NCI-H446 (cell line): ENCODE data around the gene NAMPT.

Source experiments
- DNase-seq, 2 experiments: peaks; one replicate each; lab custom pipeline; 2025; lab: John Stamatoyannopoulos, UW

Gene NAMPT

GRCh38 chr7:106273009-106273668 lies 11.6 kb downstream of the NAMPT start:
- DNase-seq: no peak

GRCh38 chr7:106270122-106270977 lies 14.4 kb downstream of the NAMPT start:
- DNase-seq: no peak

GRCh38 chr7:106269254-106269961 lies 15.4 kb downstream of the NAMPT start:
- no peak for DNase-seq

GRCh38 chr7:106265133-106265532 lies 19.6 kb downstream of the NAMPT start:
- DNase-seq: no peak

- DNase-seq: no peak
These were observed 22.4 kb downstream of the NAMPT start for GRCh38 chr7:106262221-106262881.

GRCh38 chr7:106260136-106260561 lies 24.6 kb downstream of the NAMPT start:
- DNase-seq: no peak

GRCh38 chr7:106258789-106259188 lies 26.0 kb downstream of the NAMPT start:
- no peak for DNase-seq

GRCh38 chr7:106257752-106258151 lies 27.0 kb downstream of the NAMPT start:
- no peak for DNase-seq

GRCh38 chr7:106256144-106256543 lies 28.6 kb downstream of the NAMPT start:
- no peak for DNase-seq

GRCh38 chr7:106255246-106255645 lies 29.5 kb downstream of the NAMPT start:
- no peak for DNase-seq

- no peak for DNase-seq
These were observed 30.2 kb downstream of the NAMPT start for GRCh38 chr7:106254525-106255116.

GRCh38 chr7:106252568-106252967 lies 32.2 kb downstream of the NAMPT start:
- no peak for DNase-seq

- no peak for DNase-seq
These were observed 35.3 kb downstream of the NAMPT start for GRCh38 chr7:106249488-106249887.

GRCh38 chr7:106248600-106248999 lies 36.2 kb downstream of the NAMPT start:
- DNase-seq: no peak

- no peak for DNase-seq
These were observed 36.9 kb downstream of the NAMPT start for GRCh38 chr7:106247841-106248240.

- no peak for DNase-seq
These were observed 37.7 kb downstream of the NAMPT start for GRCh38 chr7:106246902-106247711.

- no peak for DNase-seq
These were observed 40.9 kb downstream of the NAMPT start for GRCh38 chr7:106243893-106244292.

- no peak for DNase-seq
These were observed 45.4 kb downstream of the NAMPT start for GRCh38 chr7:106239406-106239805.

GRCh38 chr7:106238830-106239229 lies 46.0 kb downstream of the NAMPT start:
- no peak for DNase-seq

- DNase-seq: no peak
These were observed 48.7 kb downstream of the NAMPT start for GRCh38 chr7:106236065-106236464.

- no peak for DNase-seq
These were observed 50.4 kb downstream of the NAMPT start for GRCh38 chr7:106234425-106234824.
